Endothelial cell (in vitro differentiated cells): Measurements from ENCODE around the gene ADD3. TPM values are rescaled to one million over a fixed set of nuclear protein-coding genes. Genes with fewer than 3 reads are reported as not detected.

Source experiments
- DNase-seq: peaks from one replicate; pipeline ENCODE4 v3.0.0; 2021; ENCODE audit warnings: low spot score
- H3K27ac Mint-ChIP-seq: one replicate; pipeline ENCODE4 v1.8.0; 2021; ENCODE audit warnings: mixed read lengths, inconsistent platforms; ENCODE audit not compliant: unreplicated experiment
- H3K27me3 Mint-ChIP-seq: one replicate; pipeline ENCODE4 v1.8.0; 2021; ENCODE audit warnings: mild to moderate bottlenecking, moderate library complexity, mixed read lengths, inconsistent platforms; ENCODE audit not compliant: unreplicated experiment
- H3K36me3 Mint-ChIP-seq: one replicate; pipeline ENCODE4 v1.8.0; 2021; ENCODE audit warnings: mild to moderate bottlenecking, low read depth, mixed read lengths, inconsistent platforms; ENCODE audit not compliant: unreplicated experiment
- H3K4me1 Mint-ChIP-seq: one replicate; pipeline ENCODE4 v1.8.0; 2021; ENCODE audit warnings: mild to moderate bottlenecking, mixed read lengths, inconsistent platforms; ENCODE audit not compliant: unreplicated experiment
- H3K4me3 Mint-ChIP-seq: one replicate; pipeline ENCODE4 v1.8.0; 2021; ENCODE audit warnings: mild to moderate bottlenecking, mixed read lengths, inconsistent platforms; ENCODE audit not compliant: unreplicated experiment
- H3K9me3 Mint-ChIP-seq: one replicate; pipeline ENCODE4 v1.8.0; 2021; ENCODE audit warnings: mixed read lengths, inconsistent platforms; ENCODE audit not compliant: unreplicated experiment
- CTCF ChIP-seq: fragments of 200-600 bp; sonication (generic); IDR thresholded peaks from one replicate; pipeline ENCODE4 v1.5.0; 2021; ENCODE audit warnings: antibody characterized with exemption; ENCODE audit not compliant: unreplicated experiment
- total RNA-seq: library from RNA; stranded (reverse); fragmentation: NEBNext Ultra II Directional; extraction: Animal tissue kit (Norgen Biotek cat#: 25700); gene quantifications from one replicate; pipeline ENCODE4 v1.2.1, GENCODE V29; 2021; ENCODE audit not compliant: unreplicated experiment

Gene ADD3
- total RNA-seq, 1 donor from 2014 or later, result 125 TPM

DNA sequence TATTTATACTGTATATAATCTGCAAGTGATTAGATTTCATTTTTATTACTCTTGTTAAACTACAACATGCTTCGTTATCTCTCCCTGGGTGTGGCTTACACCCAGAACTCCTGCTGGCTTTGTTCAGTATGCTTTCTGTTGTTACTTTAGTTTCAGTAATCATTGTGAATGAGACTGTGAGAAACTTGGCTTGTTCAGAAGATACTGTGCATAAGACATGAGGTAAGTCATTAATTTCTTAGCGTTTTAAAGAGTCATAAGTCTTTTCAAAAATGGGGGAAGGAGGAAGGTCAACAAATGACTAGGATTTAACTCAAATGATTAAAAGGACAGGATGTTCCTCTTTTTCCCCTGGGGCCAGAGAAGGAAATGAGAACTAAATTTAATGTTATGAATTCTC, 11.6 kb upstream of the ADD3 start:
- peaks cover 2% of the 10 kb centered on the region for H3K27me3 Mint-ChIP-seq
- peaks cover 14% of the 10 kb centered on the region for H3K4me1 Mint-ChIP-seq
- no peaks in the 10 kb centered on the region for H3K36me3 Mint-ChIP-seq
- DNase-seq, result no peak
- H3K4me3 Mint-ChIP-seq, result no peak overlapping the region
- TF ChIP-seq CTCF, result no peak
- no peak overlapping the region for H3K27ac Mint-ChIP-seq
- no peaks in the 10 kb centered on the region for H3K9me3 Mint-ChIP-seq

GRCh38 chr10:109996766-109997171, 11.0 kb upstream of the ADD3 start:
- Mint-ChIP-seq H3K9me3 (no peaks in the 10 kb centered on the region), H3K4me3 (no peak overlapping the region), H3K27ac (no peak overlapping the region), H3K27me3 (peaks cover 2% of the 10 kb centered on the region), H3K4me1 (peaks cover 14% of the 10 kb centered on the region), H3K36me3 (no peaks in the 10 kb centered on the region)
- no peak for DNase-seq
- no peak for TF ChIP-seq CTCF

DNA sequence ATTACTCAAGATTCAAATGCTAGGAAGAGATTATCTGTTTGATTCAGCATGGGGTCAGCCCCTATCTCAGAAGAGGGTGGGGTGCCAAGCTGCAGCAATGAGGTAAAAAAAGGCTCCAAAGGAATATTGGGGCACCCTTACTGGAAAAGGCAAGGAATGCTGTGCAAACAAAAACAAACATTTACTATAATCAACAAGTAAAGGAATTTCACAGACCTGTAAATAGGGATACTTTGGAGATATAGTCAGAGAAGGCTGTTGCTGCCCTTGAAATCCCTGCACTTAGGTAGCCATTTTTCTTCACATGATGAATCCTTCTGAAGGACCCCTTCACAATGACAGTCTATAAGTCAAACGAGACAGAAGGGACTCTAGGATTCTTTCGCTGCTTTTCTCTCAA, 10.6 kb upstream of the ADD3 start:
- Mint-ChIP-seq H3K27ac (no peak overlapping the region), H3K9me3 (no peaks in the 10 kb centered on the region), H3K27me3 (peaks cover 2% of the 10 kb centered on the region), H3K4me3 (no peak overlapping the region), H3K4me1 (peaks cover 14% of the 10 kb centered on the region), H3K36me3 (no peaks in the 10 kb centered on the region)
- DNase-seq, result no peak
- no peak for TF ChIP-seq CTCF

DNA sequence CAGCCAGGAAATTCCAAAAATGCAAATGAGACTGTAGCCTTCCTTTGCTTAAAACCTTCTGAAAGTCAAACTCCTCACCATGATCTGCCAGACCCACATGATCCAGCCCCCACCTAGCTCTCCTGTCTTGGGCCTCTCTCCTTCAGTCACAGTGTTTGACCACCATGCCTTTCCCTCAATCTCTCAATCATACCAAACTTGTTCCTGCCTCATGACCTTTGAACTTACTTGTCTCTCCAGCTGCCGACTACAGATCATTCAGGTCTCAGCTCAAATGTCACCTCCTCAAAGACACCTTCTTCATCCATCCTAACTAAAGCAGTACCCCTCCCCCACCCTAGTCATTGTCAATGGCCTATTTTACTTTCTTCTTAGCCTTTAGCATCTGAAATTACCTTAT, 9.3 kb upstream of the ADD3 start:
- H3K4me1 Mint-ChIP-seq, result peaks cover 18% of the 10 kb centered on the region
- no peak overlapping the region for H3K4me3 Mint-ChIP-seq
- DNase-seq, result no peak
- TF ChIP-seq CTCF, result no peak
- H3K27ac Mint-ChIP-seq, result no peak overlapping the region
- peaks cover 2% of the 10 kb centered on the region for H3K27me3 Mint-ChIP-seq
- no peaks in the 10 kb centered on the region for H3K9me3 Mint-ChIP-seq
- H3K36me3 Mint-ChIP-seq, result no peaks in the 10 kb centered on the region

- Mint-ChIP-seq H3K9me3 (no peaks in the 10 kb centered on the region), H3K4me1 (peaks cover 18% of the 10 kb centered on the region), H3K36me3 (no peaks in the 10 kb centered on the region), H3K27me3 (peaks cover 2% of the 10 kb centered on the region), H3K27ac (no peak overlapping the region), H3K4me3 (no peak overlapping the region)
- DNase-seq, result no peak
- no peak for TF ChIP-seq CTCF
Observed at GRCh38 chr10:110002801-110003523, 4.8 kb upstream of the ADD3 start.
